HEK293 (cell line): ENCODE results near the gene NPAS1.

Experiments
- CTCF ChIA-PET: fragments of 350-600 bp; formaldehyde crosslinking; extraction: SDS; loops from one replicate; lab custom pipeline; 2021; ENCODE audit warnings: antibody characterized with exemption; lab: Yijun Ruan, JAX
- POLR2A ChIA-PET: fragments of 300-600 bp; formaldehyde crosslinking; extraction: SDS; loops from one replicate; lab custom pipeline; 2020; ENCODE audit warnings: antibody characterized with exemption, inconsistent platforms; lab: Yijun Ruan, JAX
- H3K27ac ChIP-seq: fragments of 200-500 bp; sonication (Bioruptor generic); 2 replicates; pipeline ENCODE4 v1.5.1; 2014; ENCODE audit warnings: low read depth, low read length, control low read depth, inconsistent platforms; ENCODE audit errors: extremely low read depth
- H3K36me3 ChIP-seq, 2 experiments: fragments of 200-500 bp in 1 of 2; sonication (Bioruptor generic) in 1 of 2; 1 replicate in 1 of 2; 2 replicates in 1 of 2; pipeline ENCODE4 v1.5.1; 2014 to 2017; ENCODE audit warnings: inconsistent platforms in 2 of 2, low read length in 2 of 2; ENCODE audit not compliant: control insufficient read depth in 2 of 2, insufficient read depth in 1 of 2
- H3K4me1 ChIP-seq: fragments of 200-500 bp; sonication (Bioruptor generic); 2 replicates; pipeline ENCODE4 v1.5.1; 2014; ENCODE audit warnings: mild to moderate bottlenecking, low read length, inconsistent platforms; ENCODE audit not compliant: control insufficient read depth, insufficient read depth
- H3K4me3 ChIP-seq: 2 replicates; pipeline ENCODE4 v1.5.1; 2011; ENCODE audit warnings: low read depth, mild to moderate bottlenecking, control low read depth, low read length, moderate library complexity
- H3K9me3 ChIP-seq: fragments of 200-500 bp; sonication (Bioruptor generic); 2 replicates; pipeline ENCODE4 v1.5.1; 2014; ENCODE audit warnings: low read depth, low read length, inconsistent platforms; ENCODE audit not compliant: control insufficient read depth, insufficient read depth
- EGR2 ChIP-seq: fragments of 450-650 bp; formaldehyde crosslinking; IDR thresholded peaks from 2 replicates; pipeline ENCODE4 v1.5.1; 2016; ENCODE audit warnings: low read depth, missing biosample characterization, missing genetic modification characterization
- HOXA7 ChIP-seq: sonication (generic); formaldehyde crosslinking; IDR thresholded peaks from 2 replicates; pipeline ENCODE4 v1.8.1; 2022; ENCODE audit warnings: missing genetic modification reagents, borderline replicate concordance
- HOXC10 ChIP-seq: sonication (generic); formaldehyde crosslinking; IDR thresholded peaks from 2 replicates; pipeline ENCODE4 v1.8.1; 2023; ENCODE audit warnings: mild to moderate bottlenecking, missing genetic modification reagents
- TCF7L2 ChIP-seq: IDR thresholded peaks from 2 replicates; pipeline ENCODE4 v1.6.1; 2011; ENCODE audit warnings: low read depth, mild to moderate bottlenecking, inconsistent platforms, low read length, moderate library complexity, borderline replicate concordance
- WT1 ChIP-seq: fragments of 450-650 bp; formaldehyde crosslinking; IDR thresholded peaks from 2 replicates; pipeline ENCODE4 v1.5.1; 2016; ENCODE audit warnings: missing biosample characterization, missing genetic modification characterization
- ZBTB20 ChIP-seq: fragments of 450-650 bp; formaldehyde crosslinking; IDR thresholded peaks from 2 replicates; pipeline ENCODE4 v1.5.1; 2016; ENCODE audit warnings: missing biosample characterization, missing genetic modification characterization
- ZEB2 ChIP-seq: fragments of 450-650 bp; formaldehyde crosslinking; IDR thresholded peaks from 2 replicates; pipeline ENCODE4 v1.5.1; 2016; ENCODE audit warnings: missing biosample characterization, missing genetic modification characterization
- ZFP3 ChIP-seq: fragments of 450-650 bp; formaldehyde crosslinking; IDR thresholded peaks from 2 replicates; pipeline ENCODE4 v1.5.1; 2016; ENCODE audit warnings: low read depth, missing biosample characterization, missing genetic modification characterization
- ZIC2 ChIP-seq: fragments of 450-650 bp; formaldehyde crosslinking; IDR thresholded peaks from 2 replicates; pipeline ENCODE4 v1.5.1; 2016; ENCODE audit warnings: missing biosample characterization, missing genetic modification characterization
- ZNF112 ChIP-seq: fragments of 450-650 bp; formaldehyde crosslinking; IDR thresholded peaks from 2 replicates; pipeline ENCODE4 v1.5.0; 2017; ENCODE audit warnings: missing biosample characterization, missing genetic modification characterization
- ZNF114 ChIP-seq: fragments of 450-650 bp; formaldehyde crosslinking; IDR thresholded peaks from 2 replicates; pipeline ENCODE4 v1.5.0; 2017; ENCODE audit warnings: missing biosample characterization, missing genetic modification characterization
- ZNF132 ChIP-seq: fragments of 450-650 bp; formaldehyde crosslinking; IDR thresholded peaks from 2 replicates; pipeline ENCODE4 v1.5.1; 2017; ENCODE audit warnings: missing biosample characterization, missing genetic modification characterization, borderline replicate concordance
- ZNF169 ChIP-seq: fragments of 450-650 bp; formaldehyde crosslinking; IDR thresholded peaks from 2 replicates; pipeline ENCODE4 v1.5.1; 2016; ENCODE audit warnings: missing biosample characterization, missing genetic modification characterization
- ZNF19 ChIP-seq: fragments of 450-650 bp; formaldehyde crosslinking; IDR thresholded peaks from 2 replicates; pipeline ENCODE4; 2016; ENCODE audit warnings: missing biosample characterization, missing genetic modification characterization, low read depth
- ZNF302 ChIP-seq: fragments of 450-650 bp; formaldehyde crosslinking; IDR thresholded peaks from 2 replicates; pipeline ENCODE4 v1.5.1; 2016; ENCODE audit warnings: missing biosample characterization, missing genetic modification characterization, low read depth
- ZNF354C ChIP-seq: fragments of 450-650 bp; formaldehyde crosslinking; IDR thresholded peaks from 2 replicates; pipeline ENCODE4 v1.5.1; 2016; ENCODE audit warnings: missing biosample characterization, missing genetic modification characterization, low read depth, borderline replicate concordance
- ZNF561 ChIP-seq: fragments of 450-650 bp; IDR thresholded peaks from 2 replicates; pipeline ENCODE4 v1.5.1; 2018; ENCODE audit warnings: missing biosample characterization, missing genetic modification characterization, borderline replicate concordance
- ZNF747 ChIP-seq: fragments of 450-650 bp; formaldehyde crosslinking; IDR thresholded peaks from 2 replicates; pipeline ENCODE4 v1.5.1; 2016; ENCODE audit warnings: missing biosample characterization, missing genetic modification characterization
- TF ChIP-seq, protein P1 (sequence below): fragments of 450-650 bp; formaldehyde crosslinking; IDR thresholded peaks from 2 replicates; pipeline ENCODE4 v1.5.1; 2016; ENCODE audit warnings: missing biosample characterization, missing genetic modification characterization
- TF ChIP-seq, protein P2 (sequence below): fragments of 450-650 bp; formaldehyde crosslinking; IDR thresholded peaks from 2 replicates; pipeline ENCODE4 v1.5.1; 2016; ENCODE audit warnings: missing biosample characterization, missing genetic modification characterization, low read depth
- TF ChIP-seq, protein P3 (sequence below): fragments of 450-650 bp; formaldehyde crosslinking; IDR thresholded peaks from 2 replicates; pipeline ENCODE4 v1.5.1; 2016; ENCODE audit warnings: missing biosample characterization, missing genetic modification characterization

Gene NPAS1

DNA sequence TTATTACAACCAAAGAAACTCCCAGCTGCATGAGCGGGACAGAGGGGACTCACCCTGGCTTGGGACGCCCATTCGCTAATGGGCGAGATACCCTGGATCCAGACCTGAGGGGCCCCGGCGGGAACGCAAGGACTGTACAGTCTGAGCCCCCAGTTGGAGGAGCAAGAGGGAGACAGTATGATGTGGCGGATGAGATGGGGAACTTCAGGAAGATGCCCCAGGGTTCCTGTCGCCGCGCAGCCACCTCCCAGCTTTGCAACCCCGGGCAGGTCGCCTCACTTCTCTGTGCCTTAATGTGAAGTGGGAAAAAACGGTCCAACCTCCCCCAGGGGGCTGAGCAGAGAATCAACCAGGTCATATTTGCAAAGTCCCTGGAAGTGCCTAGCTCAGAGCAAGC, 2.5 kb downstream of the NPAS1 start:
- Histone ChIP-seq H3K4me1 (peaks cover 18% of the 10 kb centered on the region), H3K36me3 (no peaks in the 10 kb centered on the region), H3K4me3 (no peak overlapping the region), H3K27ac (no peak overlapping the region), H3K9me3 (no peaks in the 10 kb centered on the region)
- CTCF ChIA-PET: interaction anchor here (1.0 to 3.7 kb wide), 2 partner anchors 9 to 103 kb away, joined by 4 to 43 read pairs; no protein-coding TSS in a partner anchor
- POLR2A ChIA-PET: interaction anchor here (0.6 to 0.8 kb wide), 2 partner anchors 91 to 106 kb away, joined by 3 to 7 read pairs; partner anchors contain the start of gene ZC3H4
- TF ChIP-seq ZIC2: no peak
- no peak for TF ChIP-seq ZNF169 (tag by site-specific recombination)
- TF ChIP-seq, protein P1, sequence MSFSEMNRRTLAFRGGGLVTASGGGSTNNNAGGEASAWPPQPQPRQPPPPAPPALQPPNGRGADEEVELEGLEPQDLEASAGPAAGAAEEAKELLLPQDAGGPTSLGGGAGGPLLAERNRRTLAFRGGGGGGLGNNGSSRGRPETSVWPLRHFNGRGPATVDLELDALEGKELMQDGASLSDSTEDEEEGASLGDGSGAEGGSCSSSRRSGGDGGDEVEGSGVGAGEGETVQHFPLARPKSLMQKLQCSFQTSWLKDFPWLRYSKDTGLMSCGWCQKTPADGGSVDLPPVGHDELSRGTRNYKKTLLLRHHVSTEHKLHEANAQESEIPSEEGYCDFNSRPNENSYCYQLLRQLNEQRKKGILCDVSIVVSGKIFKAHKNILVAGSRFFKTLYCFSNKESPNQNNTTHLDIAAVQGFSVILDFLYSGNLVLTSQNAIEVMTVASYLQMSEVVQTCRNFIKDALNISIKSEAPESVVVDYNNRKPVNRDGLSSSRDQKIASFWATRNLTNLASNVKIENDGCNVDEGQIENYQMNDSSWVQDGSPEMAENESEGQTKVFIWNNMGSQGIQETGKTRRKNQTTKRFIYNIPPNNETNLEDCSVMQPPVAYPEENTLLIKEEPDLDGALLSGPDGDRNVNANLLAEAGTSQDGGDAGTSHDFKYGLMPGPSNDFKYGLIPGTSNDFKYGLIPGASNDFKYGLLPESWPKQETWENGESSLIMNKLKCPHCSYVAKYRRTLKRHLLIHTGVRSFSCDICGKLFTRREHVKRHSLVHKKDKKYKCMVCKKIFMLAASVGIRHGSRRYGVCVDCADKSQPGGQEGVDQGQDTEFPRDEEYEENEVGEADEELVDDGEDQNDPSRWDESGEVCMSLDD (tag by site-specific recombination): no peak
- no peak for TF ChIP-seq ZBTB20 (tag by site-specific recombination)
- no peak for TF ChIP-seq HOXC10 (CRISPR knock-in tag)
- TF ChIP-seq EGR2 (tag by site-specific recombination): no peak

DNA sequence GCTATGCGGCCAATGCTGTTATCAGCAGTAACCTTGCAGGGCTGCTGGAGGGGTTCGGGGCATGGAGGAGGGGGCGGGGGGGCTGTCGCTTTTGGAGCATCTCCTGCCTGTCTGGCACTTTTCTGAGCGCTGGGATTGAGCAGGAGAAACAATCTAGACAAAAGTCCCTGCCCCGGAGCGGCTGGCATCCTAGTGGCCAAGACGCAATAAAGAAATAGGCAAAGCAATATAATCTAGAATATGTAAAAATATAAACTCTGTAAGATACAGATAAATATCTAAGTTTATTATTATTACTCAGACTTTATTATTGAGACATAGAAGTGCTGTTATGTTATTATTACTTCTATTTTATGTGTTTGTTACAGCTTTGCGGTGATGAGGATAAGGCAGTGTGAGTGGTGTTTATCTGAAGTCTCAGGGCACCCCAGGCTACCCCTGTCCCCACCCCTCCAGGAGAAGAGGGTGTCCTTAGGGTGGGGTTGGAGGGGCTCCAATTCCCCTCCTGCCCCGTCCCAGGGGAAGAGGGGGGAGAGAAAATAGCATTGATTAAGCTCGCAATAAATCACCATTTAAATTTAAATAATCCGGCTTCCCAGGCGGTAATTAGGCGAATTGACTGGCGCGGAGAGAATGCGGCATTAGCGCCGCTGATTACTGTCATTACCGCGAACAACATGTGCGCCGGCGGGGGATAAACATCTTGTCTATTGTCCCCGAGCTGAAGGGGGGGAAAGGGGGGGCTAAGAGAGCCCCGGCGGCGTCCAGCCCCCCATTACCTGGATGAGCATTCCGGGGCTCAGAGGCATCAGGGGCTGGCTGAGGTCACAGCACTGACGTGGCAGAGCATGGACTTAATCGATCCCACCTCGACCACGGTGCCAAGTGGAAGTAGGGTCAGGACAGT, 3.2 kb downstream of the NPAS1 start:
- Histone ChIP-seq H3K36me3 (no peaks in the 10 kb centered on the region), H3K4me1 (peaks cover 18% of the 10 kb centered on the region), H3K4me3 (peak overlapping the region; percentile 6), H3K9me3 (no peaks in the 10 kb centered on the region), H3K27ac (no peak overlapping the region)
- POLR2A ChIA-PET: interaction anchor here (0.6 to 2.0 kb wide), 3 partner anchors 14 to 106 kb away, joined by 5 to 7 read pairs (median 5); partner anchors contain the start of gene ZC3H4
- TF ChIP-seq ZNF354C (tag by site-specific recombination): no peak
- TF ChIP-seq, protein P1 (tag by site-specific recombination): 0 out of 2 replicates have a peak, but pooled peaks have one; percentile 28
- CTCF ChIA-PET: interaction anchor here (0.6 to 3.7 kb wide), 8 partner anchors 10 to 228 kb away, joined by 3 to 43 read pairs (median 4); no protein-coding TSS in a partner anchor

DNA sequence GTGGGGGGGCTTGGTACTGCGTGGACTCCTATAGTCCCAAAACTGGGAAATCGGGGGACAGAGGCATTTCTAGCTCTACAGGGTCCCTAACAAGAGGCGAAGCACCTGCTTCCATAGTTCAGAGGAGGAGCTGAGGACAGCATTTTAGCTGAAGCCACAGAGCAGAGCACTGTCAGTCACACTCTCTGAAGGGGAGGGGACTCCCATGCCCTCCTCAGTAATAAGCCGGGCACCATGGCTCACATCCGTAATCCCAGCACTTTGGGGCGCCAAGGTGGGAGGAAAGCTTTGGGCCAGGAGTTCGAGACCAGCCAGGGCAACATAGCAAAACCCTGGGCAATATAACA, 3.8 kb downstream of the NPAS1 start:
- peaks cover 18% of the 10 kb centered on the region for H3K4me1 ChIP-seq
- no peak overlapping the region for H3K4me3 ChIP-seq
- POLR2A ChIA-PET: interaction anchor here (0.9 to 2.0 kb wide), 3 partner anchors 10 to 90 kb away, joined by 4 to 5 read pairs (median 5); partner anchors contain the start of gene ZC3H4
- CTCF ChIA-PET: interaction anchor here (0.6 to 3.7 kb wide), 6 partner anchors 10 to 407 kb away, joined by 3 to 43 read pairs (median 4); no protein-coding TSS in a partner anchor
- H3K9me3 ChIP-seq: no peaks in the 10 kb centered on the region
- H3K27ac ChIP-seq: no peak overlapping the region
- H3K36me3 ChIP-seq: no peaks in the 10 kb centered on the region
- TF ChIP-seq ZNF114 (tag by site-specific recombination) (no peak), ZNF112 (tag by site-specific recombination) (no peak), ZNF132 (no peak), ZNF747 (no peak), ZNF302 (tag by site-specific recombination) (no peak), ZEB2 (tag by site-specific recombination) (no peak), ZBTB20 (tag by site-specific recombination) (no peak), ZFP3 (tag by site-specific recombination) (no peak), ZNF561 (tag by site-specific recombination) (no peak), TCF7L2 (no peak), ZNF19 (tag by site-specific recombination) (no peak), WT1 (tag by site-specific recombination) (no peak), HOXA7 (CRISPR knock-in tag) (no peak)
- TF ChIP-seq, protein P2, sequence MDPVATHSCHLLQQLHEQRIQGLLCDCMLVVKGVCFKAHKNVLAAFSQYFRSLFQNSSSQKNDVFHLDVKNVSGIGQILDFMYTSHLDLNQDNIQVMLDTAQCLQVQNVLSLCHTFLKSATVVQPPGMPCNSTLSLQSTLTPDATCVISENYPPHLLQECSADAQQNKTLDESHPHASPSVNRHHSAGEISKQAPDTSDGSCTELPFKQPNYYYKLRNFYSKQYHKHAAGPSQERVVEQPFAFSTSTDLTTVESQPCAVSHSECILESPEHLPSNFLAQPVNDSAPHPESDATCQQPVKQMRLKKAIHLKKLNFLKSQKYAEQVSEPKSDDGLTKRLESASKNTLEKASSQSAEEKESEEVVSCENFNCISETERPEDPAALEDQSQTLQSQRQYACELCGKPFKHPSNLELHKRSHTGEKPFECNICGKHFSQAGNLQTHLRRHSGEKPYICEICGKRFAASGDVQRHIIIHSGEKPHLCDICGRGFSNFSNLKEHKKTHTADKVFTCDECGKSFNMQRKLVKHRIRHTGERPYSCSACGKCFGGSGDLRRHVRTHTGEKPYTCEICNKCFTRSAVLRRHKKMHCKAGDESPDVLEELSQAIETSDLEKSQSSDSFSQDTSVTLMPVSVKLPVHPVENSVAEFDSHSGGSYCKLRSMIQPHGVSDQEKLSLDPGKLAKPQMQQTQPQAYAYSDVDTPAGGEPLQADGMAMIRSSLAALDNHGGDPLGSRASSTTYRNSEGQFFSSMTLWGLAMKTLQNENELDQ: no peak
- TF ChIP-seq, protein P3, sequence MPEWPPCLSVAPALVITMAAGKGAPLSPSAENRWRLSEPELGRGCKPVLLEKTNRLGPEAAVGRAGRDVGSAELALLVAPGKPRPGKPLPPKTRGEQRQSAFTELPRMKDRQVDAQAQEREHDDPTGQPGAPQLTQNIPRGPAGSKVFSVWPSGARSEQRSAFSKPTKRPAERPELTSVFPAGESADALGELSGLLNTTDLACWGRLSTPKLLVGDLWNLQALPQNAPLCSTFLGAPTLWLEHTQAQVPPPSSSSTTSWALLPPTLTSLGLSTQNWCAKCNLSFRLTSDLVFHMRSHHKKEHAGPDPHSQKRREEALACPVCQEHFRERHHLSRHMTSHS: no peak
